GM19239 (cell line): Measurements from ENCODE around the gene PKNOX2.

Experiments used
- DNase-seq: peaks from one replicate; pipeline ENCODE4 v3.0.0; 2011; ENCODE audit warnings: low spot score; ENCODE audit not compliant: insufficient read length
- FAIRE-seq: peaks from 2 replicates; lab custom pipeline; 2011; peaks lifted over from hg19 to GRCh38; lab: Jason Lieb, UNC

The PKNOX2 gene

DNA sequence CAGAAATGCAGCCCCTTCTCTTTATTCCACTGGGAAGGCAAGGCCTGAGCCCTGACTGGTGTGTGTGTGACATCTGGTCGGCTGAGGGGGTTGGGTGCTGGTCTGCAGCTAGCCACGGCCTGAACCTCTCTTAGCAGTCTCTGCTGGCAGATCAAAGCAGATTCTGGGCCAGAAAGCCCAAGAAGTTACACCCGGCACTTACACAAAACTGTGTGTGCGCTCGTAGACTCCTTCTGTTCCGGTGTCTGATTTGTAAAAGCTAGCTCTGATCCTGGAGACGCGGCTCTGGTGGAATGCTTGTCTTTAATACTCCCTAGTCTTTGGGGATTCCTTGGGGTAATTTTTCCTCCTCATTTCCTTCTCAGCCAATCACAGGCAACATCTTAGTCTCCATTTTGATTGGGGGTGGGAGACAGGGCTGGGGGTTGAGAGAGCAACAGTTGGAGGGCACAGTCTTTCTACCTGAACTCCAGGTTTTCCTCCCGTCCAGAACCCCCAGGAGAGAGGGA, 5.5 kb downstream of the PKNOX2 start:
- DNase-seq (no peak), FAIRE-seq (no peak)

DNA sequence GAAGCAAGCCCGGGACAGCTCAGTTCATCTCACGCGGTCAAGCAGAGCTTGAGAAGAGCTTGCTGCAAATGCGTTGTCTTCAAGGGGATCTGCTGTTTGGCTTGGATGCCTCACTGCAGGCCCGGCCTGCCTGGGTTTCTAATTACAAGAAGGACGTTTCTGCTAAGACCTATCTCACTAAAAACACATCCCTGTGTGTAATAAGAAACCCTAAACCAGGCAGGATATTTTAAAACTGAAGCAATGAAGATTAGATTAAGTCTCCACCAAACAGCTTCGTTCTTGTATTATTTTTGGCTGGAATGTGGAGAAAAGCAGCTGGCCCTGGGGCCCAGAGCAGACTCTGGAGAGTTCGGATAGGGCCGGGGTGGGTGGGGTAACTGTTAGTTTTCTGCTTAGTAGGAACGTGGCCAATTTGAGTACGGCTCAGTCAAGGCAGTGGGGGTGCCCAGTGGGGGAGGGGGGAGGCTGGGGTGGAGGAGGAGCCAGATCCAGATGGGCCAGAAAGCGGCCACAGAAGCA, 6.0 kb downstream of the PKNOX2 start:
- FAIRE-seq (no peak), DNase-seq (no peak)

DNA sequence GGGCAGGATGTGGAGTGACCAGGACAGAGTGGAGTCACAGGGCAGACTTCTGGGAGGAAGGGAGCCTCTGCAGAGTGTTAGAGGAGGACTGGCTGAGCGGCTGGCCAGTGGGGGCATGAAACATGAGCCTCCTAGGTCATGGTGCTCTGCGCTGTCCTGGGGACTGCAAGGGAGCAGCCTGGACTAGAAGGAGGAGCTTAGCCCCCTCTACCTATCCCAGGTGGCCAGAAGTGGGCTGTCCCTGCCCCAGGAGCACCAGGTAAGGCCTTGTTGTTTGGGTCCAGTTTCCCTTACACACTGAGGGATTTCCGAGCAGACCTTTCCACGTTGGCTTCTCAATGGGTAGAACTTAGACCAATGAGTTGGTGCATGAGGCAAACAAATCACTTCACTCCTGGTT, 7.4 kb downstream of the PKNOX2 start:
- no peak for FAIRE-seq

DNA sequence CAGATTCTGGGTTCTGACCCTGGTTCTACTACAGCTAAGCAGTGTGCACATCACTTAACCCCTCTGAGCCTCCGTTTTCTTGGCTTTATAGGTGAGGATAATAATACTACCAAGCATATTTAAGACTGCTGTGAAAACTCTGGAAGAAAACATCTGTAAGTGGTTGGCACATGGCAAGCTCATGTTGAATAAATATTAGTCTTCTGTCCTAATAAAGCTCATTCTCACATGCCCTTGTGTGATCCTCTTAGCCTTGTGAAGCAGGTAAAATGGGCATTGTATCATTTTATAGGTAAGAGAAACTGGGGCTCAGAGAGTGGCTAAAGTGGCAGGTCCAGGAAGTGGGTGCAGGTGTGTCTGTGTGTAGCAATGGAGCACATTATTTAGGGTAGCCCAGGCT, 8.5 kb downstream of the PKNOX2 start:
- no peak for FAIRE-seq
- no peak for DNase-seq

More for the DNA sequence above, 7.4 kb downstream of the PKNOX2 start:
- DNase-seq, result no peak

DNA sequence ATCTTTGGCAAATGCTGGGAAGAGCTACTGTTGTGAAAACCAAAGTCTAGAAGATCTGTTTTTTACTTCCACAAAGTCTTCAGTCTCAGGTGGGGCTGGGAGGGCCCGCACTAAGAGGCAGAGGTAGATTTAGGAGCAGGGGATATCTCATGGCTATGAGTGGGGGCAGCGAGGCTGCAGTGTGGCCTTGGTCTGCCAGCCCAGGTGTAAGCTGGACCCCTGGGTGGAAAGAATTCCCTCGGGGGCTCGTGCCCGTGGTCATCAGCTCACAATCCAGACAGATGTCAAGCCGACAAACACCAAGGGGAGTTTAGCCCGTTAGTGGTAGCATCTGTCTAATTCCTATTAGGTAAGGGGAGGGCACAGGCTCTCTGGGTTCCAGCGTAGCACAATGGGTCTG, 9.0 kb downstream of the PKNOX2 start:
- FAIRE-seq, result no peak
- DNase-seq, result no peak

DNA sequence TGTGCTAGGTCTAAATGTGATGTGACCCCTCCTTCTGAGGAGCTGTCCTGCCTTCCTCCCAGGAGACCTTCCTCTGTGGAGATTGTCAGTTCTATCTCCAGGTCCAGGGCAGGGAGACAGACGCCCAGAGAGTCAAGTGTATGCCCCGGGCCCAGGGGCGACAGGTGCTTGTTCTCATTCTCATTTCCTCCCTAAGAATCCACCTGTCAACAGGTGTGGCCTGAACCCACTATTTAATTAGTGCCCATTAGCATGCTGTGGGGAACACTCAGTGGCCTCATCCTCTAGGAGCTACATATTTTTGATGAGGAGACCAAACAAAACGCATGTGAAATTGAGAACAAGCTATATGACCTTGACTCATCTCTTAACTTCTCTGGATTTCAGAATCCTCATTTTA, 9.5 kb downstream of the PKNOX2 start:
- DNase-seq, result no peak
- no peak for FAIRE-seq

DNA sequence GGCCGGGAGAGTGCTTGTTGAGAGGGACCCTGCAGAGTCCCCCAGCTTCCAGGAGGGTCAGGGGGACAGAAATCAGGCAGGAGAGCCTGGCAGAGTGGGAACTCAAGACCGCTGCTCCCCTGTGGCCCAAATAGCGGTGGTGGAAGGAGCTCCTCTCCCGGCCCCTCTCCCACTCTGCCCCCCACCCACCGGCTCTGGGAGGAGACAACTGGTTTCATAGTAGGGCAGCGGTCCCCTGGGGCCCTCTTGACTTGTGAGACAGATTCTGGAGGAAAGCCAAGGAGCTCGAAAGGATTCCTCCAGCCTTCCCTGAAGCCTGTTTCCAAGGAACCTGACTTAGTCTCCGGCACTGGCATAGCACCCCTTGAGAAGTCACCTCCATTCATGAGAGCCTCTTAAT, 10.1 kb downstream of the PKNOX2 start:
- DNase-seq, result no peak
- FAIRE-seq, result no peak

DNA sequence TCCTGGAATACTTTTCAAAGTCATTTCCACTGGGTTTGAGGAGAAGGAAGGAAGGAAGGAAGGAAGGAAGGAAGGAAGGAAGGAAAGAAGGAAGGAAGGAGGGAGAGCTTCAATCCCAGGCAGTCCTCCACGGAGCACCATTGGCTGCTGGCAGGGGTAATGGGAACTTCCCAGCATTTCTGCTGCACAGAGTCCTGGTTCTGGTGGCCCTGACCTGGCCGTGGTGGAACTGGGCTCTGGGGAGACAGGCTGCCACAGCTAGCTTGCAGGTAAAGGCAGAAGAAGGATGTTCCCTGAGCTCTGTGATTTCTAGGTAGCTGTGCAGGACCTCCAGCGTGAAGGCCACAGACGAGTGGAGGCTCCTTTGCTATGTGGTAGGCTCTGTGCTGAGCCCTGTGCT, 10.6 kb downstream of the PKNOX2 start:
- no peak for FAIRE-seq
- DNase-seq, result no peak

DNA sequence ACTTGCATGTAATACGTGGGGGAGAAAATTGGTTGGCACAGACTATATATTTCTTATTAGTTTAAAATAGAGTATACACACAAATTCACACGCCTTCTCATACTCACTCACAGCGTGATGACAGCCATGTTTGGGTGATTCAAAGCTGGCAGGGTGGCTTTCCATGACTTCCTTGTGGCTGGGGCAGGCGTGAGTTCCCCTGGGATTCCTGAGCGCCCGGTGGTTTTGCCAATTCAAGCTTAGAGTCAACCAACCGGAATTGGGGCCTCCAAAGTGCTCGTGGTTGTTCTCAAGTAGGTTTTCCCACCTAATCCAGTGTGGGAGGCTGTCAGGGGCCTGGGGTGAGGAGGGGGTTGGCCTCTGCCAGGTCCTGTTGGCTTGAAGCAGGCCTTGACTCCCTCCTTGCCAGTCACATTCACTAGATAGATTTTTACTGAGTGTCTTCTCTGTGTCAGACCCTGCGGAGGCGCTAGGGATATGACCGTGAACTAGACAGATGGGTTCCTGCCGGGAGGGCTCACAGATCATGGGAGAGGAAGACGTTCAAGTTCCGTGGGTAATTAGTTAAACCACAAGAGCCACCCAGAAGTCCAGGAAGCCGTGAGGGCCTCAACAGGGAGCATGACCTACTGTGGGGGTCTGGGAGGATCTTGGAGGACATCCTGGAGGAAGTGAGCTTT, 11.5 kb downstream of the PKNOX2 start:
- FAIRE-seq (no peak), DNase-seq (no peak)

DNA sequence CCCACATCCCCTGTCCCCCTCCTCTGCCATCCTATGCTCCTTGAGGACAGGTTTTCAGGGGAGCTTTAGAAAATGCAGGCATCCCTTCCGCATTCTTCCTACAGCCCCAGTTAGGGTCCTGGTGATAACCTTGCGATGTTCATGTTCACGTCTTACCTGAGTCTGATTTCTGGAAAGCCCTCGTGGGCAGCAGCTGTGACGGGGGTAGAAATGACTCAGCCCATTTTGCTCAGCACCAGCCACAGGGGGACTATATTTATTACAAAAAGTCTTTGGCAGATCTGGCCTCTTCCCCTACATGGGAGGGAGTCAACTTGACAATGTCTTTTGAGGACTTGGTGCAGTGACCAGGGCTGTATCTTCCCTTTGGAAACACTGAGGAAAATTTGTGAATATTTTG, 12.3 kb downstream of the PKNOX2 start:
- no peak for DNase-seq
- FAIRE-seq, result peak; percentile 47

DNA sequence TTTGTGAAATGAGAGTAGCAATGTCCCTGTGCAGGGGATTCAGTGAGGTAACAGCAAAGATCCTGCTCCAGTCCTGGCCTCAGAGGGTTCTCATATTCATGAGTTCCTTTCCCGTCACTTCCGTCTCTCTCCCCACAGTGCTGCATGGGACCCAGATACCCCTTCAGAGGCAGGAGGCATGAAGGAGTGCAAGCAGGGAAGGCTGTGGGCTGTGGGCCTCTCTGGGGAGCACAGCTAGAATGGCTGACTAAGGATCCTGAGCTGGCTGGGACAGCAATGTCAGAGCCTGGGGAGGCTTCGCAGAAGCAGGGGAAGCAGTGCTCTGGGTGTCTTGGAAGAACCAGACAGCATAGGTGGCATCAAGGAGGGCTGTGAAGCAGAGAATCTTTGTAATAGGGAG, 13.0 kb downstream of the PKNOX2 start:
- FAIRE-seq, result no peak
- no peak for DNase-seq

DNA sequence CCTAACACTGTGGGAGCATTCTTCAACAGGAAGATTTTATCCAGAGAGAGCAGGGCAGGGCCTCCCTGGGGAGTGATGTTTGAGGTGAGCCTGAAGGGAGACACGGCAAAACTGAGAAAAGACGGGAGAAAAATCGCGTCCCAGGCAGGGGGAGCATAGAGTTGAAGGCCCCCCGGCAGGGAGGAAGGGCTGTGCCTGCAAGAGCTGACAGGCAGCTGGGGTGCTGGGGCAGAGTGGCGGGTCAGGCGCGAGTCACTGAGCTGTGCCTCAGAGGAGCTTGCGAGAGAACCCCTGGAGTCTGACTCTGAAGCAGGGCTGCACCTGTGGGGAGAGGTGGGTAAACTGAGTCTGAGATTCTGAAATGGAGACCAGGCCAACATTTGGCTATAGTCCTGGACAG, 14.8 kb downstream of the PKNOX2 start:
- FAIRE-seq, result no peak

DNA sequence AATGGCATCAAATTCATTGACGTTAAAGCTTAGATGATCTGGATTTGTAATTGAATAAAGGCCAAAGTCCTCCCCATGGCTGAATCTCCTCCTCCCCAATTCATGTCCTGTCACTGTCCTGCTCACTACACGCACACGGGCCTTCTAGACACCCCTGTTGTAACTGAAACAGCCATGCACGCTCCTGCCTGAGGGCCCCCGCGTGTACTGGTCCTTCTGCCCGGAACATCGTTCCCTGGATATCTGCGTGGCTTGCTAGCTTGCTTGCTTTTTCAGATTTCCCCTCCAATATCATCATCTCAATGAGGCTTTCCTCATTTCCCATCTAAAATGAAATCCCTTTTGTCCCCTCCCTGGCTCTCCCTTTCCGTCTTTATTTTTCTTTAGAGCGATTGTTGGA, 15.3 kb downstream of the PKNOX2 start:
- DNase-seq, result no peak
- no peak for FAIRE-seq

More for the DNA sequence above, 14.8 kb downstream of the PKNOX2 start:
- no peak for DNase-seq

DNA sequence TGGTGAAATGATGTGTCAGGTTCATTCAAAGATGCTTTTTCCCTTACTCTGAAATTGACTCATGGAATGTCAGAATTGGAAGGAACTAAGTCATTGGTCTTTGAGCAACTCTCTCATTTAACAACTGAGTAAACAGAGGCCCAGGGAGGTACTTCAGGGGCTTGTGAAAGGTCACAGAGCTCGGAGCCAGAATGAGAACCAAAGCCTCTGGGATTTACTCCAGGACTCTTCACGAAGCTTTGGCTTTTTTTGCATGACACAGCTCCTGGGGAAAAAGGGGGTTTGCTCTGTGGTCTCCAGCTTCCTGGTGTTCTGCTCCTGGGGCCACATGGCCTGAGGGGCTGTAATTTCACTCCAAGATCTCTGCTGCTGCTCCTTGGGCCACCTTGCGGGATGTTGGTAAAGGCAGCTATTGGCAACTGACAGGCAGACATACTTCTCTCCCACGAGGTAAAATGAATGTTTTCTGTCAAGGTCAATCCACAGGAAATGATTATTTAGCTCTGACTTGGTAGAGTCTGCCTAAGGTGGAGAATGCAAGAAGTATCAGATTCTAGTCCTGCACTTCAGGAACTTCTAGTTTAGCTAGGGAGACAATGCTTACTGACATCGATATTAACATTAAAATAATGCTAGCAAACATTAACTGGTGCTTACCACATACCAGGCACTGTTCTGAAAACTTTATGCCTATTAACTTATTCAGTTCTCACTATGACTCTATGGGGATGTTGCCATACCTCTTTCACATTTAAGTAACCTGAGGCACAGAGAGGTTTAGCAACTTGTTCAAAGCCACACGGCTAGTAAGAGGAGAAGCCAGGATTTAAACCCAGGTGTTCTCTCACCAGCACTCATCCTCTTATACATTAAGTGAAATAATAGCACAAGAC, 16.1 kb downstream of the PKNOX2 start:
- DNase-seq (no peak), FAIRE-seq (no peak)

DNA sequence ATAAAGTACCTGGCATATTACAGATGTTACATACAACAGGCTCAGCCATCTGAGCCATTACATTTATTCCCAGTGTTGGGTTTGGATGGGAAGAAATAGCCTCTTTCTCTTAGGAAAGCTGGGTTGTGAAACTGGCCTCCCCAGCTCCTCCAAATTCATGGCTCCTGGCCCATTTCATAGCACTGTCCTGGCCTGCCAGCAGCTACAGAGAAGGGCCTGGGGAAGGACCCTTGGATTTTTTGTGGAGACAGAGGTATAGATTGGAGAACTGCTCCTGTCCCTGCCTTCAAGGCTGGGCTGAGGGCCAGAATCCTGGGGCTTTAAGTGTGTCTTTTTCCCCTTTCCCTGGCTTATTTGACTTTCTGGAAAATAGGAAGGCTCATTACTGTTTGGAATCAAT, 18.0 kb downstream of the PKNOX2 start:
- FAIRE-seq (no peak), DNase-seq (no peak)

DNA sequence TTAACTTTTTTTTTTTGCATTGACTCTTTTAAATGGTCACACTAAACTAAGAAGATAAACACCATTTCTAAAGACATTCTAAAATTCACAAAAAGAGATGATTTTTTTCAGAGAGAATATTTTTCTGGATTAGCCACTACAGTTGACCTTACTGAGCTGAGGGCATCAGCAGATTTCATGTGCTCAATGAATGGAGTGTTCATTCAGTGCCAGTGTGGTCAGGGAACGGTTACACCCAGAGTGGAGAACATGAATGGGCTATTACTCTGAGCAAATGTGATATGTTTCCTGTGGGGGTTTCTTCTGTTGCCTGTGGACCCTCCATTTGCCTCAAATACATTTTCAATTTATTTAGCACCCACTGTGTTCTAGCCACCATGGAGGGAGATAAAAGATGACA, 19.1 kb downstream of the PKNOX2 start:
- DNase-seq, result no peak
- no peak for FAIRE-seq

DNA sequence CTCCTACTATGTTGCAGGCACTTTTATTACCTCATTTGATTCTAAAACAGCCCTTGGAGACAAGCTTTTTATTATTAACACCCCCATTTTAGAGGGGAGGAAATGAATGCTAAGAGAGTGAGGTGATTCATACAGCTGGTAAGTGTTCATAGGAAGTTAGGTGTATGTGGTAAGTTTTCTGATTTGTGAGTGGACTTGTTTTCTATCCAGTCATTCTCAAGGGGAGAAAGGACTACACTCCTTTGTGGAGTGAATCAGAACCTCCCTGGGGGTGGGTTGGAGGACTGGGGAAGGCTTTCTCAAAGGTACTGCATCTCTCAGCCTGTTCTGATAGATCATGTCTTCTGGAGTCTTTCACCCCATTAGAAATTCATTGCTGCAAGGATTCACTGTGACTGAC, 23.5 kb downstream of the PKNOX2 start:
- DNase-seq (no peak), FAIRE-seq (no peak)

DNA sequence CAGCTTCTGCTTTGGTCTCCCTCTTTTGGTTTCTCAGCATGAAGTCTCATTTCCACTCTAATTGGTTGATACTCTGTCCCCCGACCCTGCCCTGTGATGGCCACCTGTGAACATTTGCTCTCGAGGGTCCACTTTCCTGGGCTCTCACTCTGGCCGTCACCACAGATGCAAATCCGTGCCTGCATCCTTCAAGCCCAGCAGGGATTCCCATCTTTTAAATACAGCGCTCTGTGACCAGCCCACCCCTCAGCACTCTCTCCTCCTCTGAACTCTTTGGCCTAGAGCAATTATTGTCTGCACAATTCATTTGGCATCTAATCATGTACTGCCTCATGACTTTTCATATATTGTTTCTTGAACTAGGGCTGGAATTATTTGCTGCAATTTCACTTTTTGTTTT, 26.0 kb downstream of the PKNOX2 start:
- DNase-seq, result no peak
- FAIRE-seq, result no peak

DNA sequence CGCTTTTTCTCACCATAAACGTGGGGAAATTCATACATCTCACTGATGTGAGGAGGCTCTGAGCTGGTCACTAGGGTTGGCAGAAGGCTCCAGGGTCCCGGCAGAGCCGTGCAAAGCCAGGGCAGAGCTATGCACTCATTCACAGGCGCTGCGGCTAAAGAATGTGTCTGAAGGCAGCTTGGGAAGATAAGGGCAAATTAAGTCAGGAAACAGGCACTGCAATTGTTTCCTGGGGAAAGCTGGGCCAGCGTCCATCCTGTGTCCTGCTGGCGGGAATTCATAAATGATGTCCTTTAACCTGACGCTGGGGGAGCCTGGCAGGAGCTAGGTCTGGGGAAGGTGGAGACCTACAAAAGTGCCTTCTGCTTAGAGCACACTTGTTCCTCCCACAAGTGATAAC, 27.6 kb downstream of the PKNOX2 start:
- FAIRE-seq, result no peak
- DNase-seq, result no peak

DNA sequence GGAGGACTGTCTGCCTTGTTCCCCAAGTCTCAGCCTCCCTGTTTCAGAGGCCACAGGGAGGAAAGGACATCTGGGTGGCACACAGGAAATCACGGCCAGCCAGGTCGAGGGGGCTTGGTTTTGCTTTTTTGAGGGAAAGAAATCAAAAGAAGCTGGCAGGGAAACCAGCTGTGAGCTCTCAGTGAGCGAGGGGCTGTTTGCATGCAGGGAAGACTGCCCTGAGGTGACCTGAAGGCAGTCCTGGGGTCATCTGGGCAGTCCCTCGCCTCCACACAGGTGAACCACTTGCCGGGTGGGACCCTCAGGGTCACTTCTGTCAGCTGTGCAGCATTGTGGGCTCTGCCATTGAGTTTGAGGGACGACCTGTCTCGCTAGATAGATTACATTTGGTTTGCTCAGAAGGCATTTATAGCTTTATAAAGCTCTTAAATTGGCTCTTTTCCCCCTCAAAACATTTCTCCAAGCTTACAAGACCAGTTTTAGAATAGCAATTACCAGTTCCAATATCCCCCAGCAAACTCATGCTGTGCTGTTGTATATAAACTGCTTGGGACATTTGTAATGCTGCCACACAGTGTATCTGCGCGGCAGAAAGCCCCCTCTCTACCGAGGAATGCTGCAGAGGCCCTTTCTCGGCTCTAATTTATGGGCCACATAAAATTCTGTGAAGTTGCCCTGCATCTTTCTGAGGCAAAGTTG, 28.3 kb downstream of the PKNOX2 start:
- no peak for FAIRE-seq

DNA sequence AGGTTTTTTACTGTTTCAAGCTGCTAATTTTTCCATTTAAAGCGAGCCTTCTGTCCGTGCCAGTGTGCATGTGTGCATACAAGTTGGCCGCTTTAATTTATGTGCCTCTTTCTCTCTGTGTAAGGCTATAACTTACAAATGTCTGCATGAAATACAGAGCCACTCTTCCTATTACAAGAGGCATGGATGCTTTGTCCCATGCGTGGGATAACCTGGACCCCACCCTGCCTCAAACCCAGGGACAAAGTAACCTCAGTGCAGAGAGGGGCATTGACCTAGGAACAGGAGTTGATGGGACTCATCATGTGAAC, 28.8 kb downstream of the PKNOX2 start:
- DNase-seq (no peak), FAIRE-seq (no peak)

More for the DNA sequence above, 28.3 kb downstream of the PKNOX2 start:
- no peak for DNase-seq
